Left lung (tissue), 10 donors: Measurements from ENCODE around the gene OR2T10. TPM values are rescaled to one million over a fixed set of nuclear protein-coding genes. Genes with fewer than 3 reads are reported as not detected.

ENCODE experiments used
- ATAC-seq: fragments of 200-7000 bp; cut with Tn5 transposase; one replicate; pipeline ENCODE4 v1.9.1; 2020; ENCODE audit warnings: moderate library complexity
- DNase-seq, 4 donors: peaks; one replicate each; pipeline ENCODE4 v3.0.0-alpha.2; 2013 to 2020
- H3K27ac ChIP-seq, 2 donors: fragments of 200-600 bp; sonication (generic) in 1 of 2; one replicate each; pipeline versions ENCODE4 v1.5.0 to v1.8.0; 2020 to 2021
- H3K27me3 ChIP-seq, 2 donors: fragments of 200-600 bp; sonication (generic) in 1 of 2; one replicate each; pipeline versions ENCODE4 v1.5.0 to v1.8.0; 2020 to 2021
- H3K36me3 ChIP-seq, 2 donors: fragments of 200-600 bp; sonication (generic) in 1 of 2; one replicate each; pipeline versions ENCODE4 v1.5.0 to v1.8.0; 2020 to 2021
- H3K4me1 ChIP-seq, 2 donors: fragments of 200-600 bp; one replicate each; pipeline ENCODE4 v1.8.0; 2021
- H3K4me3 ChIP-seq, 2 donors: fragments of 200-600 bp; sonication (generic) in 1 of 2; one replicate each; pipeline versions ENCODE4 v1.5.0 to v1.8.0; 2020 to 2021; ENCODE audit warnings: mild to moderate bottlenecking in 1 of 2
- H3K9me3 ChIP-seq, 2 donors: fragments of 200-600 bp; sonication (generic) in 1 of 2; one replicate each; pipeline versions ENCODE4 v1.5.0 to v1.8.0; 2020 to 2021
- CTCF ChIP-seq, 2 donors: fragments of 200-600 bp; sonication (generic) in 1 of 2; IDR thresholded peaks; one replicate each; pipeline versions ENCODE4 v1.5.0 to v1.8.0; 2021; ENCODE audit warnings: antibody characterized with exemption in 2 of 2
- intact Hi-C, 2 donors: fragments of 100-400 bp; cut with DNase I; formaldehyde crosslinking; loops; one replicate each; pipeline versions ENCODE4 v1.11.2 to v1.14.2; 2022
- polyA plus RNA-seq, 6 donors: library from polyadenylated mRNA; unstranded; fragments of 120-200 nt; gene quantifications; one replicate each; pipeline ENCODE4 v1.2.1, GENCODE V29; 2013; ENCODE audit not compliant: insufficient read length in 6 of 6
- total RNA-seq, 2 donors: library from RNA; stranded (reverse); fragmentation: NEBNext Ultra II Directional; extraction: Animal tissue kit (Norgen Biotek cat#: 25700); gene quantifications; one replicate each; pipeline ENCODE4 v1.2.1, GENCODE V29; 2021
- donor health status: DM: no; HTN: yes; CAD: no.
- donor health status: DM: no; HTN: no; CAD: no.

Gene OR2T10
- total and polyA plus RNA-seq, 8 donors = not detected

- ATAC-seq = no peak
- no peak for TF ChIP-seq CTCF (IDR thresholded peaks at IDR 0.05)
Observed at GRCh38 chr1:248611883-248612414, 14.4 kb upstream of the OR2T10 start.

GRCh38 chr1:248610301-248610700, 12.8 kb upstream of the OR2T10 start:
- H3K9me3 ChIP-seq = no peaks in the 10 kb centered on the region
- H3K4me3 ChIP-seq = no peak overlapping the region
- no peak overlapping the region for H3K27ac ChIP-seq
- no peak for DNase-seq
- no peak for TF ChIP-seq CTCF (IDR thresholded peaks at IDR 0.05)
- intact Hi-C loops = no loop called here
- H3K4me1 ChIP-seq = no peaks in the 10 kb centered on the region
- ATAC-seq = no peak
- no peaks in the 10 kb centered on the region for H3K27me3 ChIP-seq
- H3K36me3 ChIP-seq = no peaks in the 10 kb centered on the region

More at GRCh38 chr1:248611883-248612414, 14.4 kb upstream of the OR2T10 start:
- H3K4me3 ChIP-seq = no peak overlapping the region
- no peaks in the 10 kb centered on the region for H3K9me3 ChIP-seq
- H3K4me1 ChIP-seq = no peaks in the 10 kb centered on the region
- H3K27ac ChIP-seq = no peak overlapping the region
- H3K27me3 ChIP-seq = no peaks in the 10 kb centered on the region
- H3K36me3 ChIP-seq = no peaks in the 10 kb centered on the region
- DNase-seq = no peak
- intact Hi-C loops = no loop called here

- Histone ChIP-seq H3K36me3 (no peaks in the 10 kb centered on the region), H3K9me3 (peaks cover 0 to 4% of the 10 kb centered on the region in 2 donors), H3K4me3 (no peak overlapping the region), H3K27ac (no peak overlapping the region), H3K4me1 (no peaks in the 10 kb centered on the region), H3K27me3 (no peaks in the 10 kb centered on the region)
- no peak for DNase-seq
- intact Hi-C loops = no loop called here
- no peak for TF ChIP-seq CTCF (IDR thresholded peaks at IDR 0.05)
- ATAC-seq = no peak
Observed at GRCh38 chr1:248599396-248599795, 1.9 kb upstream of the OR2T10 start.

GRCh38 chr1:248596615-248597014, 885 bp downstream of the OR2T10 start:
- intact Hi-C loops = no loop called here
- no peak overlapping the region for H3K4me3 ChIP-seq
- ATAC-seq (no peak), DNase-seq (no peak)
- no peaks in the 10 kb centered on the region for H3K4me1 ChIP-seq
- H3K36me3 ChIP-seq = no peaks in the 10 kb centered on the region
- no peaks in the 10 kb centered on the region for H3K9me3 ChIP-seq
- no peak overlapping the region for H3K27ac ChIP-seq
- H3K27me3 ChIP-seq = no peaks in the 10 kb centered on the region
- TF ChIP-seq CTCF (IDR thresholded peaks at IDR 0.05) = no peak

- no peaks in the 10 kb centered on the region for H3K36me3 ChIP-seq
- H3K9me3 ChIP-seq = no peaks in the 10 kb centered on the region
- no peaks in the 10 kb centered on the region for H3K4me1 ChIP-seq
- H3K27me3 ChIP-seq = no peaks in the 10 kb centered on the region
- ATAC-seq (no peak), DNase-seq (no peak)
- no peak overlapping the region for H3K4me3 ChIP-seq
- TF ChIP-seq CTCF (IDR thresholded peaks at IDR 0.05) = no peak
- H3K27ac ChIP-seq = no peak overlapping the region
- intact Hi-C loops = no loop called here
Observed at GRCh38 chr1:248593226-248593625, 4.3 kb downstream of the OR2T10 start.
